NCI-H128 (cell line): ENCODE measurements around the gene SHISA9.
"Not testable (repeated sequence)": the region's sequence is repeated elsewhere in the genome, so short reads cannot be mapped to it uniquely, and the experiment has no call there.

Experiments used
- DNase-seq: peaks from one replicate; lab custom pipeline; 2025; ENCODE audit not compliant: unreplicated experiment; lab: John Stamatoyannopoulos, UW

Gene SHISA9

GRCh38 chr16:12899529-12900143 lies 1.8 kb upstream of the SHISA9 start:
- DNase-seq = no peak

- no peak for DNase-seq
Measured at GRCh38 chr16:12900156-12900555, 1.2 kb upstream of the SHISA9 start.

- no peak for DNase-seq
Measured at GRCh38 chr16:12900599-12901203, 697 bp upstream of the SHISA9 start.

- DNase-seq = no peak
Measured at GRCh38 chr16:12901204-12901596, 198 bp upstream of the SHISA9 start.

GRCh38 chr16:12902511-12903372 lies 1.3 kb downstream of the SHISA9 start:
- DNase-seq = no peak

GRCh38 chr16:12903407-12904328 lies 2.3 kb downstream of the SHISA9 start:
- DNase-seq = no peak

- no peak for DNase-seq
Measured at GRCh38 chr16:12904329-12904671, 2.9 kb downstream of the SHISA9 start.

- no peak for DNase-seq
Measured at GRCh38 chr16:12906271-12906670, 4.9 kb downstream of the SHISA9 start.

GRCh38 chr16:12906765-12907516 lies 5.5 kb downstream of the SHISA9 start:
- no peak for DNase-seq

GRCh38 chr16:12907670-12908233 lies 6.4 kb downstream of the SHISA9 start:
- no peak for DNase-seq

GRCh38 chr16:12917246-12917645 lies 15.8 kb downstream of the SHISA9 start:
- no peak for DNase-seq

- DNase-seq = no peak
Measured at GRCh38 chr16:12917653-12918052, 16.3 kb downstream of the SHISA9 start.

- DNase-seq = no peak
Measured at GRCh38 chr16:12920739-12921138, 19.3 kb downstream of the SHISA9 start.

GRCh38 chr16:12923640-12924039 lies 22.2 kb downstream of the SHISA9 start:
- DNase-seq = not testable (repeated sequence)

GRCh38 chr16:12925026-12925800 lies 23.8 kb downstream of the SHISA9 start:
- no peak for DNase-seq

GRCh38 chr16:12927591-12927990 lies 26.2 kb downstream of the SHISA9 start:
- no peak for DNase-seq

- DNase-seq = no peak
Measured at GRCh38 chr16:12930881-12931280, 29.5 kb downstream of the SHISA9 start.

- DNase-seq = no peak
Measured at GRCh38 chr16:12936391-12936790, 35.0 kb downstream of the SHISA9 start.

- no peak for DNase-seq
Measured at GRCh38 chr16:12941896-12942295, 40.5 kb downstream of the SHISA9 start.
